ENCODE data around the gene HSPBAP1. TPM values are rescaled to one million over a fixed set of nuclear protein-coding genes. Genes with fewer than 3 reads are reported as not detected.

Gene HSPBAP1
- total and polyA plus RNA-seq, 9 of the 15 experiments (the other 6 are each of a cell fraction or from before 2014, with no cell fraction given), result 2.1 to 4.5 (median 3.4) TPM

DNA sequence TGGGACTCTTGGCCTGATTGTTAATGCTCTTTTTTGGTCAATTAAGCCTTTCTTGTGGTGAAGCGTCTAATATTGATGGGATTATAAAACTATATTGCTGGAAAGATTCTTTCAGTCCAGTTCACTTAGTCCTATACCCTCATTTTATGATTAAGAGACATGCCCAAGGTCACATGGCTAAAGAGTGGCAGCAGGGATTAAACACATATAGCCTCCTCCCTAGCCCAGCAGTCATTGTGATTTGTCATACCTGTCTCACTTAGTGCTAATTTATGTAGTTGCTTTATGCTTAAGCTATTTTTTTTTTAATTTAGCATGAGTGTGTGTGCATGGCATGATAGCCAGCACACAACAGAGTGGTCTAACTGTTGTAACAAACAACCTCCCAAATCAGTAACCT, 103.5 kb downstream of the HSPBAP1 start (continued):
- TF ChIP-seq ZBTB40 (IDR thresholded peaks at IDR 0.05) (no peak), ZBTB40 (CRISPR knock-in tag; IDR thresholded peaks at IDR 0.05) (no peak), GTF2F1 (IDR thresholded peaks at IDR 0.05; ENCODE audit: low read depth, low read length) (no peak), ERF (CRISPR knock-in tag; IDR thresholded peaks at IDR 0.05) (no peak), SMAD2 (IDR thresholded peaks at IDR 0.05; ENCODE audit: low read depth, low read length) (no peak)

Other genes with a start within 250 kb of the HSPBAP1 start
- gene PARP9, start 229.5 kb downstream of the HSPBAP1 start, total RNA-seq (2014; rRNA removed), result 2.7 and 2.8 TPM in 2 replicates
- 3.1 and 3.9 TPM in 2 replicates for gene PARP9, start 229.5 kb downstream of the HSPBAP1 start, total RNA-seq (2014; rRNA removed; fragmentation: Illumina TruSeq; extraction: Trizol)
- gene PARP9, start 229.5 kb downstream of the HSPBAP1 start, total RNA-seq (2015; rRNA removed; fragmentation: Illumina TruSeq; extraction: Trizol), result 3.8 TPM in 2 replicates
- 3.1 and 3.4 TPM in 2 replicates for gene PARP9, start 229.5 kb downstream of the HSPBAP1 start, total RNA-seq (2021)
- 1.5 and 3.9 TPM in 2 replicates for gene PARP9, start 229.5 kb downstream of the HSPBAP1 start, polyA plus RNA-seq (2011; rRNA removed)
- gene PARP9, start 229.5 kb downstream of the HSPBAP1 start, polyA plus RNA-seq (2014; fragmentation: Illumina TruSeq; extraction: Trizol), result 4.4 and 4.8 TPM in 2 replicates
- 1 to 10 TPM; 2.1 to 3.2 TPM for gene PARP9, start 229.5 kb downstream of the HSPBAP1 start, polyA plus RNA-seq (2014; fragmentation: Nextera tagmentation; extraction: Ambion mirVana)
- gene PARP9, start 229.5 kb downstream of the HSPBAP1 start, polyA plus RNA-seq (2014; rRNA removed), result 3.5 and 3.8 TPM in 2 replicates
- 3.0 and 4.1 TPM in 2 replicates for gene DTX3L, start 229.5 kb downstream of the HSPBAP1 start, total RNA-seq (2014; rRNA removed)
- gene DTX3L, start 229.5 kb downstream of the HSPBAP1 start, total RNA-seq (2014; rRNA removed; fragmentation: Illumina TruSeq; extraction: Trizol), result 6.0 and 7.0 TPM in 2 replicates
- 6.0 and 6.5 TPM in 2 replicates for gene DTX3L, start 229.5 kb downstream of the HSPBAP1 start, total RNA-seq (2015; rRNA removed; fragmentation: Illumina TruSeq; extraction: Trizol)
- 6.2 and 6.6 TPM in 2 replicates for gene DTX3L, start 229.5 kb downstream of the HSPBAP1 start, total RNA-seq (2021)
- 1.0 and 2.3 TPM in 2 replicates for gene DTX3L, start 229.5 kb downstream of the HSPBAP1 start, polyA plus RNA-seq (2011; rRNA removed)
- gene DTX3L, start 229.5 kb downstream of the HSPBAP1 start, polyA plus RNA-seq (2014; fragmentation: Illumina TruSeq; extraction: Trizol), result 4.9 and 6.0 TPM in 2 replicates
- 1 to 10 TPM; 2.3 to 2.5 TPM for gene DTX3L, start 229.5 kb downstream of the HSPBAP1 start, polyA plus RNA-seq (2014; fragmentation: Nextera tagmentation; extraction: Ambion mirVana)
- gene DTX3L, start 229.5 kb downstream of the HSPBAP1 start, polyA plus RNA-seq (2014; rRNA removed), result 3.0 and 3.4 TPM in 2 replicates
- gene PARP15, start 216.2 kb downstream of the HSPBAP1 start, total RNA-seq (2014; rRNA removed), result 0.05 and 0.08 TPM in 2 replicates
- 0.11 and 0.45 TPM in 2 replicates for gene PARP15, start 216.2 kb downstream of the HSPBAP1 start, total RNA-seq (2014; rRNA removed; fragmentation: Illumina TruSeq; extraction: Trizol)
- gene PARP15, start 216.2 kb downstream of the HSPBAP1 start, total RNA-seq (2015; rRNA removed; fragmentation: Illumina TruSeq; extraction: Trizol), result 0.19 and 0.40 TPM in 2 replicates
- gene PARP15, start 216.2 kb downstream of the HSPBAP1 start, total RNA-seq (2021), result 0.38 and 0.45 TPM in 2 replicates
- gene PARP15, start 216.2 kb downstream of the HSPBAP1 start, polyA plus RNA-seq (2011; rRNA removed), result 0.22 TPM in 1 of 2 replicates, not detected in the other
- gene PARP15, start 216.2 kb downstream of the HSPBAP1 start, polyA plus RNA-seq (2014; fragmentation: Illumina TruSeq; extraction: Trizol), result 0.18 and 0.29 TPM in 2 replicates
- gene PARP15, start 216.2 kb downstream of the HSPBAP1 start, polyA plus RNA-seq (2014; fragmentation: Nextera tagmentation; extraction: Ambion mirVana), result under 1 TPM; 0.08 to 0.10 TPM
- 0.13 and 0.61 TPM in 2 replicates for gene PARP15, start 216.2 kb downstream of the HSPBAP1 start, polyA plus RNA-seq (2014; rRNA removed)
- 9.0 and 9.5 TPM in 2 replicates for gene PARP14, start 113.0 kb downstream of the HSPBAP1 start, total RNA-seq (2014; rRNA removed)
- gene PARP14, start 113.0 kb downstream of the HSPBAP1 start, total RNA-seq (2014; rRNA removed; fragmentation: Illumina TruSeq; extraction: Trizol), result 13.1 and 13.7 TPM in 2 replicates
- gene PARP14, start 113.0 kb downstream of the HSPBAP1 start, total RNA-seq (2015; rRNA removed; fragmentation: Illumina TruSeq; extraction: Trizol), result 11.8 and 14.4 TPM in 2 replicates
- gene PARP14, start 113.0 kb downstream of the HSPBAP1 start, total RNA-seq (2021), result 9.7 and 11.9 TPM in 2 replicates
- 6.7 and 12.8 TPM in 2 replicates for gene PARP14, start 113.0 kb downstream of the HSPBAP1 start, polyA plus RNA-seq (2011; rRNA removed)
- 6.9 and 8.6 TPM in 2 replicates for gene PARP14, start 113.0 kb downstream of the HSPBAP1 start, polyA plus RNA-seq (2014; fragmentation: Illumina TruSeq; extraction: Trizol)
- 1 to 10 TPM; 3.1 to 6.2 TPM for gene PARP14, start 113.0 kb downstream of the HSPBAP1 start, polyA plus RNA-seq (2014; fragmentation: Nextera tagmentation; extraction: Ambion mirVana)
- gene PARP14, start 113.0 kb downstream of the HSPBAP1 start, polyA plus RNA-seq (2014; rRNA removed), result 7.7 and 9.2 TPM in 2 replicates
- 1.0 and 1.1 TPM in 2 replicates for gene SLC49A4, start 1.2 kb upstream of the HSPBAP1 start, total RNA-seq (2014; rRNA removed)
- 0.76 and 1.1 TPM in 2 replicates for gene SLC49A4, start 1.2 kb upstream of the HSPBAP1 start, total RNA-seq (2014; rRNA removed; fragmentation: Illumina TruSeq; extraction: Trizol)
- 0.83 and 0.94 TPM in 2 replicates for gene SLC49A4, start 1.2 kb upstream of the HSPBAP1 start, total RNA-seq (2015; rRNA removed; fragmentation: Illumina TruSeq; extraction: Trizol)
- 0.78 and 1.0 TPM in 2 replicates for gene SLC49A4, start 1.2 kb upstream of the HSPBAP1 start, total RNA-seq (2021)
- 0.74 and 0.91 TPM in 2 replicates for gene SLC49A4, start 1.2 kb upstream of the HSPBAP1 start, polyA plus RNA-seq (2011; rRNA removed)
- 0.94 and 1.3 TPM in 2 replicates for gene SLC49A4, start 1.2 kb upstream of the HSPBAP1 start, polyA plus RNA-seq (2014; fragmentation: Illumina TruSeq; extraction: Trizol)
- gene SLC49A4, start 1.2 kb upstream of the HSPBAP1 start, polyA plus RNA-seq (2014; fragmentation: Nextera tagmentation; extraction: Ambion mirVana), result under 1 TPM; 0.15 to 0.25 TPM
- gene SLC49A4, start 1.2 kb upstream of the HSPBAP1 start, polyA plus RNA-seq (2014; rRNA removed), result 0.99 and 1.2 TPM in 2 replicates
- not detected in 2 replicates for gene SEMA5B, start 233.9 kb upstream of the HSPBAP1 start, total RNA-seq (2014; rRNA removed)
- gene SEMA5B, start 233.9 kb upstream of the HSPBAP1 start, total RNA-seq (2014; rRNA removed; fragmentation: Illumina TruSeq; extraction: Trizol), result not detected in 2 replicates
- gene SEMA5B, start 233.9 kb upstream of the HSPBAP1 start, total RNA-seq (2015; rRNA removed; fragmentation: Illumina TruSeq; extraction: Trizol), result not detected in 2 replicates
- not detected in 2 replicates for gene SEMA5B, start 233.9 kb upstream of the HSPBAP1 start, total RNA-seq (2021)
- not detected in 2 replicates for gene SEMA5B, start 233.9 kb upstream of the HSPBAP1 start, polyA plus RNA-seq (2011; rRNA removed)
- not detected in 2 replicates for gene SEMA5B, start 233.9 kb upstream of the HSPBAP1 start, polyA plus RNA-seq (2014; fragmentation: Illumina TruSeq; extraction: Trizol)
- gene SEMA5B, start 233.9 kb upstream of the HSPBAP1 start, polyA plus RNA-seq (2014; fragmentation: Nextera tagmentation; extraction: Ambion mirVana), result not detected
- gene SEMA5B, start 233.9 kb upstream of the HSPBAP1 start, polyA plus RNA-seq (2014; rRNA removed), result not detected in 2 replicates